T-helper 2 cell treated with Interferon-gamma antibody and Interleukin-4, amounts not matched to agents 5 μg/mL and 100 μg/mL, for 36 hours (primary cell): Measurements from ENCODE around the gene MMRN2.

Experiments used
- DNase-seq: peaks from one replicate; pipeline ENCODE4 v3.0.0; 2021; ENCODE audit warnings: low spot score
- H3K27ac Mint-ChIP-seq: one replicate; pipeline ENCODE4 v1.8.0; 2021; ENCODE audit warnings: mild to moderate bottlenecking, mixed read lengths
- H3K27me3 Mint-ChIP-seq: one replicate; pipeline ENCODE4 v1.8.0; 2021; ENCODE audit warnings: low read depth, mixed read lengths
- H3K36me3 Mint-ChIP-seq: one replicate; pipeline ENCODE4 v1.8.0; 2021; ENCODE audit warnings: low read depth, mixed read lengths
- H3K4me1 Mint-ChIP-seq: one replicate; pipeline ENCODE4 v1.8.0; 2021; ENCODE audit warnings: low read depth, mixed read lengths
- H3K4me3 Mint-ChIP-seq: one replicate; pipeline ENCODE4 v1.8.0; 2022; ENCODE audit warnings: mild to moderate bottlenecking, moderate library complexity, mixed read lengths
- H3K9me3 Mint-ChIP-seq: one replicate; pipeline ENCODE4 v1.8.0; 2021; ENCODE audit warnings: mixed read lengths

The MMRN2 gene

DNA sequence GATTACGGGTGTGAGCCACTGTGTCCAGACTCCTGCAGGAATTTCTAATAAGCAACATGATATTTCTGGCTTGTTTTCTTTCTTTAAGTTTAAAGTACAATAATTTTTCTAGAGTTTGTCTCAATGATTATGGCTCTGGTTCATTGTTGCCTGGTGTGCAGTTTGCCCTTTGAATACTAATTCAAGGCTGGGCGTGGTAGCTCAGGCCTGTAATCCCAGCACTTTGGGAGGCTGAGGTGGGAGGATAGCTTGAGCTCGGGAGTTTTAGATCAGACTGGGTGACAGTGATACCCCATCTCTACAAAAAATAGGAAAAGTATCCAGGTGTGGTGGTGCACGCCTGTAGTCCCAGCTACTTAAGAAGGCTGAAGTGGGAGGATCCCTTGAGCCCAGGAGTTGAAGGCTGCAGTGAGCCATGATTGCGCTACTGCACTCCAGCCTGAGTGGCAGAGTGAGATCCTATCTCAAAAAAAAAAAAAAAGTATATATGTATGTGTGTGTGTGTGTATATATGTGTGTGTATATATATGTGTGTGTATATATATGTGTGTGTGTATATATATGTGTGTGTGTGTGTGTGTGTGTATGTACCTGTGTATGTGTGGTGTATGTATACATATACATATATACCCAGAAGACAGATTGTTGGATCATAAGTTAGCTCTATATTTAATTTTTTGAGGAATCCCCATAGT, 19.1 kb upstream of the MMRN2 start:
- DNase-seq: peak; percentile 0
- H3K9me3 Mint-ChIP-seq: no peaks in the 10 kb centered on the region
- peaks cover 29% of the 10 kb centered on the region for H3K27me3 Mint-ChIP-seq
- no peaks in the 10 kb centered on the region for H3K36me3 Mint-ChIP-seq
- no peak overlapping the region for H3K4me3 Mint-ChIP-seq
- H3K4me1 Mint-ChIP-seq: peaks cover 4% of the 10 kb centered on the region
- no peak overlapping the region for H3K27ac Mint-ChIP-seq

DNA sequence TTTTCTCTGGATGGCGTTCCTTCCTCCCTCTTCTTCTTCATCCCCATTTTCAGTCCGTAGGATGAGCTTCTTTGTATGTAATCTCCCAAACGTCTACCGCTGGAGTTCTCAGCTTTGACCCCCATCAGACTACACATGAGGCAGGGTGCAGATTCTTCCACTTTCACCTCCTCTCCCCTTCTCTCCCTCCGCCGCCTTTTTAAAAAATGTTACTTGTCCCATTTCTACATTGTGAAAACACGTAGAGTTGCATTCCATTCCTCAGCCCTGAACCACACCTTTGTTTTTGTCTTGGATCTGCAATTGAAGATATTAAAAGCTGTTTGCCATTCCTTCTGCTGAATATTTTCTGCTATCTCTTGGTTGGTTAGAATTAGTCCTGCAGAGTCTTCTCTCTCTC, 17.1 kb upstream of the MMRN2 start:
- H3K36me3 Mint-ChIP-seq: no peaks in the 10 kb centered on the region
- peaks cover 7% of the 10 kb centered on the region for H3K4me1 Mint-ChIP-seq
- no peaks in the 10 kb centered on the region for H3K9me3 Mint-ChIP-seq
- peaks cover 35% of the 10 kb centered on the region for H3K27me3 Mint-ChIP-seq
- no peak for DNase-seq
- no peak overlapping the region for H3K4me3 Mint-ChIP-seq
- H3K27ac Mint-ChIP-seq: no peak overlapping the region

DNA sequence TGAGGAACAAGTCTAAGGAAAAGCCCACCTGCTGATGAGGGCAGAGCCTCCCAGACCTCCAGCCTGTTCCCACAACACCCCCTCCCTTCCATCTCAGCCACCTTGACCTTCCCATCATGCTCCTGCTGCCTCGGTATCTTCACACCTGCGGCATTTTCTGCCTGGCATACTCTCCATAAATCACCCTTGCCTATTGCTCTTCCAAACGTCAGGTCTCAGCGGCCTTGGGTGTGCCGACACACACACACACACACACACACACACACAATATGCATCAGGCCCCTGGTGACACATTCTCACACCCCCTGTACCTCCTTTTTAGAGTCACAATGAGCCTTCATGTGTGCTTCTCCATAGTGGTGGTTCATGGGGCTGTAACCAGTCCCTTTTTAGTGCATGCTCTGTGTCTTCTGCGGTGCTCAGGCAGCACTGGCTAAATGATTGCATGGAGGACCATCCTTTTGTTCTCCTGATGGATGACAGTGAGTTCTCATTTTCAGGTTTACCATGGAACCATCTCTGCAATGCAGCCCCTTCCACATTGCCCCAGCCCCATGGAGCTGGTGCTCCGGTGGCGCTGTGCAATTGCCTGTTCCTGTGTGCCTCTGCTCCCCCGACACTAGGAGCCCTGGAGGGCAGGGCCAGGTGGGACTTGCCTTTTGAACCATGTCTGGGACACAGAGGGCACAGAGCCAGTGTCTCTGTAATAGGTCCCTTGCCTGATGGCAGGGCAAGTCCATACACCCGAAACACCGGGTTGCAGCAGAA, 15.4 kb upstream of the MMRN2 start:
- Mint-ChIP-seq H3K27ac (peak overlapping the region; percentile 13), H3K9me3 (no peaks in the 10 kb centered on the region), H3K4me1 (peaks cover 7% of the 10 kb centered on the region), H3K36me3 (no peaks in the 10 kb centered on the region), H3K4me3 (peak overlapping the region; percentile 27), H3K27me3 (peaks cover 35% of the 10 kb centered on the region)
- no peak for DNase-seq

DNA sequence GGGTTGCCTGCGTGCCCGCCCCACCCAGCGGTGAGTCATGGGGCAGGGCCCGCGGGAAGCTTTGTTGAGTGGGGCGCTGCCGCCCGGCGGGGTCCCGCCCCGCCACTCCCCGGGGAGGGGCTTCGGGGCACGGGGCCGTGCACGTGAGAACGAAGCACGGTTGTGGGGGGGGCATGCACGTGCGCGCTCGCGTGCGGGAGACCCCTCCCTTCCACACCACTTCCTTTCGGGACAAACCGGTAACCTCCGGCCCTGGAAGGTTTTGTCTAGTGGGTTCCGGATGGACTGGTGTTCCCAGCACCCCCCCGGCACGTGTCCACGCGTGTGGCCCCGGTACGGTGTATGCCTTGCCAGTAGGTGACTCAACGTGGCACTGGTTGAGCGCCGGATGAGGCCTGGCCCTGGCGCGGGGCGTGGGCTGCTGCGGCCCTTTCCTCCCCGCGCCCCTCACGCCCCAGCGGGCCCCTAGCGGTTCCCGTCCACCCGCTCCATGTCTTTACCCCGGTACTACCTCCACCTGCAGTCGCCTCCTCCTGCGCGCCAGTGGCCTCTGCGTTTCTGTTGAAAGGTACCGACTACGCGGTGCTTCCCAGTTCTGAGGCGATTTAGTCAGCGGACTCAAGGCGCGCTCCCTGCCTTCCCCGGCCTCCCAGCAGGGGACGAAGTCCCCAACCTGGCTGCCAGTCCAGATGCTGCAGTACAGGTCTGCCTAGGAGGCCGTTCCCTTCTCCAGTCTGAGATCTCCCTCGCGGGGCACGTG, 14.0 kb upstream of the MMRN2 start:
- H3K9me3 Mint-ChIP-seq: no peaks in the 10 kb centered on the region
- H3K4me3 Mint-ChIP-seq: peak overlapping the region; percentile 68
- peak overlapping the region; percentile 42 for H3K27ac Mint-ChIP-seq
- peak; percentile 76 for DNase-seq
- H3K4me1 Mint-ChIP-seq: peaks cover 13% of the 10 kb centered on the region
- no peaks in the 10 kb centered on the region for H3K36me3 Mint-ChIP-seq
- H3K27me3 Mint-ChIP-seq: peaks cover 33% of the 10 kb centered on the region

DNA sequence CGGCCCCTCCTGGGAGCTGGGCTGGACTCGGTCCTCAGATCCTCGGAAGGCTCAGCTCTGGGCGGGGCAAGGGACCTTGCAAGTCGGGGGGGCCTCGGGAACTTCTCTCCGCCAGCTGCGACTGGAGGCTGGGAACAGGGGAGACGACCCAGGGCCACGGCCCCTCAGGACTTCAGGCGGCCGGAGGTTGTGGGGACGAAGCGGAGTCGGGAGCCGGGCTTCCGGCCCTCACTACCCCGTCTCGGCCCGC, 13.5 kb upstream of the MMRN2 start:
- Mint-ChIP-seq H3K9me3 (no peaks in the 10 kb centered on the region), H3K4me1 (peaks cover 18% of the 10 kb centered on the region), H3K27ac (no peak overlapping the region), H3K36me3 (no peaks in the 10 kb centered on the region), H3K27me3 (peaks cover 33% of the 10 kb centered on the region), H3K4me3 (peak overlapping the region; percentile 65)
- DNase-seq: no peak

DNA sequence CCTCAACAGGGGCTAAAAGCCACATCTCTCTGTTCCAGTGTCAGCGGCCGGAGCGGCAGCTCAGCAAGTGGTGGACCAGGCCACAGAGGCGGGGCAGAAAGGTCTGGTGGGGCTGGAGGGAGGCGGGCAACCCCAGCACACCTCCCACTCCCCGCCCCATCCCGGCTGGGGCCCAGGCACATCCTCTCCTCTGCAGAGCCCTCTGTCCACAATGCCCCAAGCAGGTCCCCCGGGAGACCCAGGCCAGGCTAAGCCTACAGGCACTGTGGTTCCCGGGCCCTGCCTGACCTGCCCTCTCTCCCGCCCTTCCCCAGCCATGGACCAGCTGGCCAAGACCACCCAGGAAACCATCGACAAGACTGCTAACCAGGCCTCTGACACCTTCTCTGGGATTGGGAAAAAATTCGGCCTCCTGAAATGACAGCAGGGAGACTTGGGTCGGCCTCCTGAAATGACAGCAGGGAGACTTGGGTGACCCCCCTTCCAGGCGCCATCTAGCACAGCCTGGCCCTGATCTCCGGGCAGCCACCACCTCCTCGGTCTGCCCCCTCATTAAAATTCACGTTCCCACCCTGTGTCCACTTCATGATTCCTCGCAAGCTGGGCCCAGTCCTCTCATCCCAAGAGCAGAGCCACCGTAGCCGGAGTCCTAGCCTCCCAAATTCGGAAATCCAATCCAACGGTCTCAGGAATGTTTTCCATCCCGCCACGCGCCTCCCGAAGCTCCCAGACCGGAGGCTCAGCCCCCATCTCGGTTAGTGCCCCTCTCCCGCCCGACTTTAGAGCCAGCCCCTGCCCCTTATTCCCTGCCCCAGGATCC, 13.0 kb upstream of the MMRN2 start:
- H3K27ac Mint-ChIP-seq: peak overlapping the region; percentile 64
- peak overlapping the region; percentile 65 for H3K4me3 Mint-ChIP-seq
- DNase-seq: no peak
- no peaks in the 10 kb centered on the region for H3K9me3 Mint-ChIP-seq
- peaks cover 23% of the 10 kb centered on the region for H3K4me1 Mint-ChIP-seq
- H3K36me3 Mint-ChIP-seq: no peaks in the 10 kb centered on the region
- peaks cover 33% of the 10 kb centered on the region for H3K27me3 Mint-ChIP-seq

DNA sequence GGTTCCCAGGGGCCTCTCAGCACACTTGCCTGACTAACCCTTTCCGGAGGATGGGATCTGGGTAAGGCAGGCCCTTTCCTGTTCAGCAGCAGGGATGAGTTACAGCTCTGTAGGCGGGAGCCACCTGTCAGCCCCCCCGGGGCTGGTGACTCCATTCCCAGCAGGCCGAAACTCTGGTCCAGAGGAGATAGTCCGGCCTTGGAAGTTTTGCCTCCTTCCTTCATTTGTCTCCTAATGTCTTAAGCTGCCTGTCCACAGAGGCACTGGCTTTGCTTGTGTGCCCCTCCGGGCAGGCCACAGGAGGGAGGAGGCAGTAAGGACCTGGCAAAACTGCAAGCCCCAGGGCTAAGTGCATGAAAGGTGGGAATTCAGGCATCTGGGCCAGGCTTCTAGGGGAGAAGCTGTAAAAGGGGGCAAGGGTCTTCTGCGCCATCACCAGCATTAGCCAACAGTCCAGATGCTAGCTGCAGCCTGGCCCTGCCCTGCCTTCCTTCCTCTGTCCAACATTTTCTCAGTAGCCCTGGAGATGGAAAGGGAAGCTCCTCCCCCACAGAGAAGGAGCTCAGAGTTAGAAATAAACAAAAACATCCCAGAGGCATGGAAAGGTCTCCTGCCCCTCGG, 12.1 kb upstream of the MMRN2 start:
- peaks cover 23% of the 10 kb centered on the region for H3K4me1 Mint-ChIP-seq
- H3K27ac Mint-ChIP-seq: no peak overlapping the region
- no peaks in the 10 kb centered on the region for H3K9me3 Mint-ChIP-seq
- H3K4me3 Mint-ChIP-seq: peak overlapping the region; percentile 25
- no peak for DNase-seq
- peaks cover 31% of the 10 kb centered on the region for H3K27me3 Mint-ChIP-seq
- no peaks in the 10 kb centered on the region for H3K36me3 Mint-ChIP-seq

DNA sequence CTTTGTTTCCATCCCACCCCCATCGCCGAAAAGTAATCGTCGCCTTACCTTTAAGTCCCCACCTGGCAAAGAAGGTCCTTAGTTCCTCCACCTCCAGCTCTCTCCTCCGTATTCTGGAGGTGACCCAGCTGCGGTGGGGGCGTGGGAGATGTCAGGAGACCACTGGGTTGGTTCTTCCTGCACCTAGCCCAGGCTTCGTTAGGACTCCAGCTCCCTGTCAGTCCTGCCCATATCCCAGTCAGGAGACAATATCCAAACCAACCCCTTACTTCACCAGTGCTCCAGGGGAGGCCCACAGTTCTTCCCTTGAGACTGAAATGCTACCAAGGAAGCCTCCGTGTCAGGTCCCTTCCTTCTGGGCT, 11.6 kb upstream of the MMRN2 start:
- no peak overlapping the region for H3K27ac Mint-ChIP-seq
- DNase-seq: no peak
- peaks cover 26% of the 10 kb centered on the region for H3K27me3 Mint-ChIP-seq
- H3K36me3 Mint-ChIP-seq: no peaks in the 10 kb centered on the region
- no peak overlapping the region for H3K4me3 Mint-ChIP-seq
- H3K4me1 Mint-ChIP-seq: peaks cover 23% of the 10 kb centered on the region
- H3K9me3 Mint-ChIP-seq: no peaks in the 10 kb centered on the region

DNA sequence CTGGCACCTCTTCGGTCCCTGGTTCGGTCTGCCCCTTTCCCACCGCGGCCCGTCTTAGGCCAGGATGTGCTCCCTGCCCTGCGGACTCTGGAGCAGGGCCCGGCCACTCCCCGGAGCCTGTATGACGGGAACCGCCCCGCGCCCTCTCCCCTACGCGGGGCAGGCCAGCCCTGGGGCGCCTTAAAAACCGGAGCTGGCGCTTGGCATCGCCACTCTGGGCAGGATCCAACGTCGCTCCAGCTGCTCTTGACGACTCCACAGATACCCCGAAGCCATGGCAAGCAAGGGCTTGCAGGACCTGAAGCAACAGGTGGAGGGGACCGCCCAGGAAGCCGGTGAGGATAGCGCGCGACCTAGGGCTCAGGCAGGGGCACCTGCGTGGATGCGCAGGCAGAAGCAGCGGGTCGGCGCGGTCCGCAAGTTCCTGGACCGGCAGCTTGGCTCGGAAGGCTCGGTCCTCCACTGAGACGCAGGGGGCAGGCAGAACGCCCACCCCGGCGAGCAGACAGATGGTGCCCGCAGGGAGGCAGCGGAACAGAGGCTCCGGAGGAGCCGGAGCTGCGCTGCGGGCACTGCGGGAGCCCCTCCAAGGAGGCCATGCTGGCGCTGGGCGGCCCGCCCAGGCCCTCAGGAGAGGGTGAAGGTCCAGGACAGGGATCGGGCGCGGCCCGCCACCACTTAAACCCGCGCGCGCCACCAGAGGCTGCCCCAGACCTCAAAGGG, 11.0 kb upstream of the MMRN2 start, which contains the start of gene ADIRF:
Gene ADIRF (plus strand): TSS at position 212 of the 723 bp plus-strand sequence. CDS start 63 bp downstream, at position 275.
- Mint-ChIP-seq H3K27me3 (peaks cover 25% of the 10 kb centered on the region), H3K36me3 (no peaks in the 10 kb centered on the region), H3K4me1 (peaks cover 23% of the 10 kb centered on the region), H3K9me3 (no peaks in the 10 kb centered on the region), H3K4me3 (no peak within 1 kb of the TSS), H3K27ac (no peak within 1 kb of the TSS)
- DNase-seq: no peak

DNA sequence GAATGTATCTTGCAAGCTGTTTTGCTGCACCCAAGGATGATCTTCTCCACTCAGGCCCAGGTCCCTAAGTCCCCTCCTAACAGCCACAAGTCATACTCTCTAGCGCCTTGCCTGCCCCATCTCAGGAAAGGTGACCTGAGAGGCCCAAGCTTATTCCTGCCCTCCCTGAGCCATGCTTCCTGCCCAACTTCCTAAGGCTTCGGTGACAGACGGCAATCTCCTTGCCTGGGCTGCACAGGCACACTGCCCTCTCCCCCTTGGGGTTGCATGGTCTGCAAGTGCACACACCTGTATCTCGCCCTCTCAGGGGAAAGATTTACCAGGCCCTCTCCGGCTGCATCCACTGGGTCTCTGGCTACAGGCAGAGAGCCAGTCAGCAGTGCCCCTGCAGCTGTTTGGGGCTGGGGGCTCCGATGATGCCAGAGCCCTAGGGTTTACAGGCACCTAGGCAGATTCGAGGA, 10.1 kb upstream of the MMRN2 start:
- Mint-ChIP-seq H3K9me3 (no peaks in the 10 kb centered on the region), H3K4me3 (no peak overlapping the region), H3K27me3 (peaks cover 16% of the 10 kb centered on the region), H3K4me1 (peaks cover 23% of the 10 kb centered on the region), H3K36me3 (no peaks in the 10 kb centered on the region), H3K27ac (no peak overlapping the region)
- DNase-seq: no peak

DNA sequence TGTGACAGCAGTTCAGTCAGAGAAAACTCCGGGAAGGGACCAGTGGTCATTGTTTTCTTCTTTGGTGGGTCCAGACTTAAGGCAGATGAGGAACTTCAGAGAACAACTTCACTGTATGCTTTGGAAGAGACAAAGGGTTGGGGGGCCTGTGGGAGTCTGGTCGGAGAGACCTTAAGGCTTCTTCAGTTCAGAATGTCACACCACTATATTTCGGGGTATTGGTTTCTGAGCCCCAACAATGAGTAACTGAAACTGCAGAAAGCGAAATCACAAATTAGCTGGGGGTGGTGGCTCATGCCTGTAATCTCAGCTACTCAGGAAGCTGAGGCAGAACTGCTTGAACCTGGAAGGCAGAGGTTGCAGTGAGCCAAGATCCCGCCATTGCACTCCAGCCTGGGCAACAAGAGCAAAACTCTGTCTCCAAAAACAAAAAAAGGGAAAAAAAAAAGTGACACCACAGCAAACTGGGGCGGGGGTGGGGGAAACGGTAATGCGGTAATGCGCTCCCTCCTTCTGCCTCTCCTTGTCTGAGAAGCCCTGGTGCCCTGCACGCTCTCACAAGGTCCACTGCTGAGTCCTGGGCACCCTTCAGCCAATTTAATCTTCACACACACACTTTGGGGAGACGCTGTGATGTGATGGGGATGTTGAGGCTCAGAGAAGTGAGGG, 8.7 kb upstream of the MMRN2 start:
- Mint-ChIP-seq H3K27ac (no peak overlapping the region), H3K9me3 (no peaks in the 10 kb centered on the region), H3K27me3 (peaks cover 15% of the 10 kb centered on the region), H3K36me3 (no peaks in the 10 kb centered on the region), H3K4me3 (peak overlapping the region; percentile 46), H3K4me1 (peaks cover 19% of the 10 kb centered on the region)
- no peak for DNase-seq

DNA sequence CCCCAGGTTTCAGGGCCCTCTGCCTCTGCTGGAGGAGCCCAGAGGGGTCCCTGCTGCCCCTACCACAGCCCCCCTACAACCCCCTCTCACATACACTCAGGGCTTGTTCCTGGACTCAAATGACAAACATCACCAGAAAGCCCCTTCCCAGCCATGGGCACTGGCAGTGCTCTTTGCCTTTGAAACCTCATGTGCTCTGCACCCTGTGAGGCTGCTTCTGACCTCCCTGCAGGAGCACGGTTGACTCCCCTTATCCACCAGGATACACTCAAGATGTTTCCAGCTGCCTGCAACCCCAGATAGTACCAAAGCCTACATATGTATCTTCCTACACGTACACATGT, 7.4 kb upstream of the MMRN2 start:
- Mint-ChIP-seq H3K9me3 (no peaks in the 10 kb centered on the region), H3K27me3 (peaks cover 8% of the 10 kb centered on the region), H3K4me3 (no peak overlapping the region), H3K4me1 (peaks cover 16% of the 10 kb centered on the region), H3K27ac (no peak overlapping the region), H3K36me3 (no peaks in the 10 kb centered on the region)
- no peak for DNase-seq
